HEK293 (cell line): Measurements from ENCODE around the gene ZNF416.

Experiments used
- CTCF ChIA-PET: fragments of 350-600 bp; formaldehyde crosslinking; extraction: SDS; loops from one replicate; lab custom pipeline; 2021; ENCODE audit warnings: antibody characterized with exemption; lab: Yijun Ruan, JAX
- POLR2A ChIA-PET: fragments of 300-600 bp; formaldehyde crosslinking; extraction: SDS; loops from one replicate; lab custom pipeline; 2020; ENCODE audit warnings: antibody characterized with exemption, inconsistent platforms; lab: Yijun Ruan, JAX
- H3K27ac ChIP-seq: fragments of 200-500 bp; sonication (Bioruptor generic); 2 replicates; pipeline ENCODE4 v1.5.1; 2014; ENCODE audit warnings: low read depth, low read length, control low read depth, inconsistent platforms; ENCODE audit errors: extremely low read depth
- H3K36me3 ChIP-seq, 2 experiments: fragments of 200-500 bp in 1 of 2; sonication (Bioruptor generic) in 1 of 2; 1 replicate in 1 of 2; 2 replicates in 1 of 2; pipeline ENCODE4 v1.5.1; 2014 to 2017; ENCODE audit warnings: inconsistent platforms in 2 of 2, low read length in 2 of 2; ENCODE audit not compliant: control insufficient read depth in 2 of 2, insufficient read depth in 1 of 2
- H3K4me1 ChIP-seq: fragments of 200-500 bp; sonication (Bioruptor generic); 2 replicates; pipeline ENCODE4 v1.5.1; 2014; ENCODE audit warnings: mild to moderate bottlenecking, low read length, inconsistent platforms; ENCODE audit not compliant: control insufficient read depth, insufficient read depth
- H3K4me3 ChIP-seq: 2 replicates; pipeline ENCODE4 v1.5.1; 2011; ENCODE audit warnings: low read depth, mild to moderate bottlenecking, control low read depth, low read length, moderate library complexity
- H3K9me3 ChIP-seq: fragments of 200-500 bp; sonication (Bioruptor generic); 2 replicates; pipeline ENCODE4 v1.5.1; 2014; ENCODE audit warnings: low read depth, low read length, inconsistent platforms; ENCODE audit not compliant: control insufficient read depth, insufficient read depth
- BCL11A ChIP-seq: fragments of 450-650 bp; formaldehyde crosslinking; IDR thresholded peaks from 2 replicates; pipeline ENCODE4 v1.5.1; 2016; ENCODE audit warnings: low read depth, missing biosample characterization, missing genetic modification characterization
- CTCF ChIP-seq: fragments of 450-650 bp; formaldehyde crosslinking; IDR thresholded peaks from 2 replicates; pipeline ENCODE4 v1.5.1; 2016; ENCODE audit warnings: missing biosample characterization, missing genetic modification characterization
- GLIS1 ChIP-seq: fragments of 450-650 bp; formaldehyde crosslinking; IDR thresholded peaks from 2 replicates; pipeline ENCODE4 v1.5.1; 2016; ENCODE audit warnings: missing biosample characterization, missing genetic modification characterization
- PRDM6 ChIP-seq: fragments of 450-650 bp; formaldehyde crosslinking; IDR thresholded peaks from 2 replicates; pipeline ENCODE4 v1.5.1; 2017; ENCODE audit warnings: missing biosample characterization, missing genetic modification characterization
- YY1 ChIP-seq: fragments of 450-650 bp; formaldehyde crosslinking; IDR thresholded peaks from 2 replicates; pipeline ENCODE4 v1.5.1; 2018; ENCODE audit warnings: missing biosample characterization, missing genetic modification characterization
- ZNF121 ChIP-seq: fragments of 450-650 bp; formaldehyde crosslinking; IDR thresholded peaks from 2 replicates; pipeline ENCODE4 v1.5.1; 2016; ENCODE audit warnings: missing biosample characterization, missing genetic modification characterization
- ZNF274 ChIP-seq, 2 experiments: fragments of 200-500 bp in 1 of 2; fragments of 450-650 bp in 1 of 2; sonication (Bioruptor generic) in 1 of 2; formaldehyde crosslinking in 1 of 2; IDR thresholded peaks; 2 replicates each; pipeline versions ENCODE4 v1.5.1 to v1.6.1; 2014 to 2016; ENCODE audit warnings: borderline replicate concordance in 1 of 2, inconsistent platforms in 1 of 2, low read length in 1 of 2, missing biosample characterization in 1 of 2, missing genetic modification characterization in 1 of 2
- ZNF76 ChIP-seq: fragments of 450-650 bp; formaldehyde crosslinking; IDR thresholded peaks from 2 replicates; pipeline ENCODE4; 2016; ENCODE audit warnings: low read depth, missing biosample characterization, missing genetic modification characterization, borderline replicate concordance
- TF ChIP-seq, protein P1 (sequence below): fragments of 450-650 bp; formaldehyde crosslinking; IDR thresholded peaks from 2 replicates; pipeline ENCODE4 v1.5.1; 2016; ENCODE audit warnings: missing biosample characterization, missing genetic modification characterization
- TF ChIP-seq, protein P2 (sequence below): fragments of 450-650 bp; formaldehyde crosslinking; IDR thresholded peaks from 2 replicates; pipeline ENCODE4 v1.5.1; 2016; ENCODE audit warnings: missing biosample characterization, missing genetic modification characterization, borderline replicate concordance
- TF ChIP-seq, protein P3 (sequence below): fragments of 450-650 bp; IDR thresholded peaks from 2 replicates; pipeline ENCODE4 v1.5.1; 2018; ENCODE audit warnings: missing biosample characterization, missing genetic modification characterization
- TF ChIP-seq, protein P4 (sequence below): fragments of 450-650 bp; formaldehyde crosslinking; IDR thresholded peaks from 2 replicates; pipeline ENCODE4 v1.5.0; 2017; ENCODE audit warnings: missing biosample characterization, missing genetic modification characterization, borderline replicate concordance

Gene ZNF416

DNA sequence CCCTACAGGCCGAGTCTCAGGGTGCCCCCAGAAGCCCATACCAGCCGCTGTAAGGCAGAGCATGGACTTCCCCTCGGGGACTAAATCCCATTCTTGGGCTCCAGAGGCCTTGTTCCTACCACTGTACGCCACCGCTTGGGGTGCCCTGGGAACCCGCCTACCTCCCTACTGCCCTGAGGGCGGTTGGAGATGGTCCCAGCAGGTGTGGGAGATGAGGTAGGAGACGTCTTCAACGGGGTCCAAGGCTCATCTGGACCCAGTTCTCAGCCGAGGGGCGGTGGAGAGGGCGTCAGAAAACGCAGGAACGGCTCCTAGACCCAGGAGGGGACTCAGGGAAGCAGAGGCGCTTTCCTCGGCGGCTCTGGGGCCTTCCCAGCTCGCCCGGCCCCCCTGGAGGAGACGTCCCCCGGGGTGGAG, 4.4 kb upstream of the ZNF416 start (continued):
- TF ChIP-seq BCL11A (tag by site-specific recombination) (no peak), ZNF76 (tag by site-specific recombination) (no peak)
- TF ChIP-seq, protein P1, sequence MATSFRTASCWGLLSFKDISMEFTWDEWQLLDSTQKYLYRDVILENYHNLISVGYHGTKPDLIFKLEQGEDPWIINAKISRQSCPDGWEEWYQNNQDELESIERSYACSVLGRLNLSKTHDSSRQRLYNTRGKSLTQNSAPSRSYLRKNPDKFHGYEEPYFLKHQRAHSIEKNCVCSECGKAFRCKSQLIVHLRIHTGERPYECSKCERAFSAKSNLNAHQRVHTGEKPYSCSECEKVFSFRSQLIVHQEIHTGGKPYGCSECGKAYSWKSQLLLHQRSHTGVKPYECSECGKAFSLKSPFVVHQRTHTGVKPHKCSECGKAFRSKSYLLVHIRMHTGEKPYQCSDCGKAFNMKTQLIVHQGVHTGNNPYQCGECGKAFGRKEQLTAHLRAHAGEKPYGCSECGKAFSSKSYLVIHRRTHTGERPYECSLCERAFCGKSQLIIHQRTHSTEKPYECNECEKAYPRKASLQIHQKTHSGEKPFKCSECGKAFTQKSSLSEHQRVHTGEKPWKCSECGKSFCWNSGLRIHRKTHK (tag by site-specific recombination): no peak
- TF ChIP-seq, protein P2, sequence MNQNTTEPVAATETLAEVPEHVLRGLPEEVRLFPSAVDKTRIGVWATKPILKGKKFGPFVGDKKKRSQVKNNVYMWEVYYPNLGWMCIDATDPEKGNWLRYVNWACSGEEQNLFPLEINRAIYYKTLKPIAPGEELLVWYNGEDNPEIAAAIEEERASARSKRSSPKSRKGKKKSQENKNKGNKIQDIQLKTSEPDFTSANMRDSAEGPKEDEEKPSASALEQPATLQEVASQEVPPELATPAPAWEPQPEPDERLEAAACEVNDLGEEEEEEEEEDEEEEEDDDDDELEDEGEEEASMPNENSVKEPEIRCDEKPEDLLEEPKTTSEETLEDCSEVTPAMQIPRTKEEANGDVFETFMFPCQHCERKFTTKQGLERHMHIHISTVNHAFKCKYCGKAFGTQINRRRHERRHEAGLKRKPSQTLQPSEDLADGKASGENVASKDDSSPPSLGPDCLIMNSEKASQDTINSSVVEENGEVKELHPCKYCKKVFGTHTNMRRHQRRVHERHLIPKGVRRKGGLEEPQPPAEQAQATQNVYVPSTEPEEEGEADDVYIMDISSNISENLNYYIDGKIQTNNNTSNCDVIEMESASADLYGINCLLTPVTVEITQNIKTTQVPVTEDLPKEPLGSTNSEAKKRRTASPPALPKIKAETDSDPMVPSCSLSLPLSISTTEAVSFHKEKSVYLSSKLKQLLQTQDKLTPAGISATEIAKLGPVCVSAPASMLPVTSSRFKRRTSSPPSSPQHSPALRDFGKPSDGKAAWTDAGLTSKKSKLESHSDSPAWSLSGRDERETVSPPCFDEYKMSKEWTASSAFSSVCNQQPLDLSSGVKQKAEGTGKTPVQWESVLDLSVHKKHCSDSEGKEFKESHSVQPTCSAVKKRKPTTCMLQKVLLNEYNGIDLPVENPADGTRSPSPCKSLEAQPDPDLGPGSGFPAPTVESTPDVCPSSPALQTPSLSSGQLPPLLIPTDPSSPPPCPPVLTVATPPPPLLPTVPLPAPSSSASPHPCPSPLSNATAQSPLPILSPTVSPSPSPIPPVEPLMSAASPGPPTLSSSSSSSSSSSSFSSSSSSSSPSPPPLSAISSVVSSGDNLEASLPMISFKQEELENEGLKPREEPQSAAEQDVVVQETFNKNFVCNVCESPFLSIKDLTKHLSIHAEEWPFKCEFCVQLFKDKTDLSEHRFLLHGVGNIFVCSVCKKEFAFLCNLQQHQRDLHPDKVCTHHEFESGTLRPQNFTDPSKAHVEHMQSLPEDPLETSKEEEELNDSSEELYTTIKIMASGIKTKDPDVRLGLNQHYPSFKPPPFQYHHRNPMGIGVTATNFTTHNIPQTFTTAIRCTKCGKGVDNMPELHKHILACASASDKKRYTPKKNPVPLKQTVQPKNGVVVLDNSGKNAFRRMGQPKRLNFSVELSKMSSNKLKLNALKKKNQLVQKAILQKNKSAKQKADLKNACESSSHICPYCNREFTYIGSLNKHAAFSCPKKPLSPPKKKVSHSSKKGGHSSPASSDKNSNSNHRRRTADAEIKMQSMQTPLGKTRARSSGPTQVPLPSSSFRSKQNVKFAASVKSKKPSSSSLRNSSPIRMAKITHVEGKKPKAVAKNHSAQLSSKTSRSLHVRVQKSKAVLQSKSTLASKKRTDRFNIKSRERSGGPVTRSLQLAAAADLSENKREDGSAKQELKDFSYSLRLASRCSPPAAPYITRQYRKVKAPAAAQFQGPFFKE (tag by site-specific recombination): no peak
- TF ChIP-seq, all 188 proteins: peak for 0

- H3K9me3 ChIP-seq: peaks cover 8% of the 10 kb centered on the region
- no peaks in the 10 kb centered on the region for H3K4me1 ChIP-seq
- H3K4me3 ChIP-seq: no peak overlapping the region
- H3K27ac ChIP-seq: no peak overlapping the region
- ChIA-PET POLR2A (no interaction called here), CTCF (no interaction called here)
- H3K36me3 ChIP-seq: peaks cover 23 to 62% of the 10 kb centered on the region in 2 experiments
- TF ChIP-seq ZNF121 (tag by site-specific recombination) (no peak), PRDM6 (no peak), GLIS1 (tag by site-specific recombination) (no peak), CTCF (no peak), ZNF274 (IDR thresholded peaks at IDR 0.05; ENCODE audit: low read length) (no peak), ZNF274 (tag by site-specific recombination; IDR thresholded peaks at IDR 0.05; ENCODE audit: borderline replicate concordance) (no peak), YY1 (tag by site-specific recombination) (no peak)
- TF ChIP-seq, protein P3, sequence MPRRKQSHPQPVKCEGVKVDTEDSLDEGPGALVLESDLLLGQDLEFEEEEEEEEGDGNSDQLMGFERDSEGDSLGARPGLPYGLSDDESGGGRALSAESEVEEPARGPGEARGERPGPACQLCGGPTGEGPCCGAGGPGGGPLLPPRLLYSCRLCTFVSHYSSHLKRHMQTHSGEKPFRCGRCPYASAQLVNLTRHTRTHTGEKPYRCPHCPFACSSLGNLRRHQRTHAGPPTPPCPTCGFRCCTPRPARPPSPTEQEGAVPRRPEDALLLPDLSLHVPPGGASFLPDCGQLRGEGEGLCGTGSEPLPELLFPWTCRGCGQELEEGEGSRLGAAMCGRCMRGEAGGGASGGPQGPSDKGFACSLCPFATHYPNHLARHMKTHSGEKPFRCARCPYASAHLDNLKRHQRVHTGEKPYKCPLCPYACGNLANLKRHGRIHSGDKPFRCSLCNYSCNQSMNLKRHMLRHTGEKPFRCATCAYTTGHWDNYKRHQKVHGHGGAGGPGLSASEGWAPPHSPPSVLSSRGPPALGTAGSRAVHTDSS (tag by site-specific recombination): no peak
- TF ChIP-seq, protein P4, sequence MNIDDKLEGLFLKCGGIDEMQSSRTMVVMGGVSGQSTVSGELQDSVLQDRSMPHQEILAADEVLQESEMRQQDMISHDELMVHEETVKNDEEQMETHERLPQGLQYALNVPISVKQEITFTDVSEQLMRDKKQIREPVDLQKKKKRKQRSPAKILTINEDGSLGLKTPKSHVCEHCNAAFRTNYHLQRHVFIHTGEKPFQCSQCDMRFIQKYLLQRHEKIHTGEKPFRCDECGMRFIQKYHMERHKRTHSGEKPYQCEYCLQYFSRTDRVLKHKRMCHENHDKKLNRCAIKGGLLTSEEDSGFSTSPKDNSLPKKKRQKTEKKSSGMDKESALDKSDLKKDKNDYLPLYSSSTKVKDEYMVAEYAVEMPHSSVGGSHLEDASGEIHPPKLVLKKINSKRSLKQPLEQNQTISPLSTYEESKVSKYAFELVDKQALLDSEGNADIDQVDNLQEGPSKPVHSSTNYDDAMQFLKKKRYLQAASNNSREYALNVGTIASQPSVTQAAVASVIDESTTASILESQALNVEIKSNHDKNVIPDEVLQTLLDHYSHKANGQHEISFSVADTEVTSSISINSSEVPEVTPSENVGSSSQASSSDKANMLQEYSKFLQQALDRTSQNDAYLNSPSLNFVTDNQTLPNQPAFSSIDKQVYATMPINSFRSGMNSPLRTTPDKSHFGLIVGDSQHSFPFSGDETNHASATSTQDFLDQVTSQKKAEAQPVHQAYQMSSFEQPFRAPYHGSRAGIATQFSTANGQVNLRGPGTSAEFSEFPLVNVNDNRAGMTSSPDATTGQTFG (tag by site-specific recombination): no peak
These were observed 2.0 kb downstream of the ZNF416 start for GRCh38 chr19:57576661-57577060.
